ENCODE data around the gene BEST1.

The BEST1 gene

GRCh38 chr11:61928606-61929005 is 21.5 kb upstream of the BEST1 start:
- H3K4me3 ChIP-seq (ENCODE audit: low read depth in 1 of 2, low read length in 2 of 2), result no peak overlapping the region
- no peak overlapping the region for H3K27ac ChIP-seq (ENCODE audit: low read depth, low read length)
- no peaks in the 10 kb centered on the region for H3K36me3 ChIP-seq (ENCODE audit: insufficient read depth, low read length)
- no peaks in the 10 kb centered on the region for H3K9me3 ChIP-seq (ENCODE audit: low read length)
- H3K27me3 ChIP-seq (ENCODE audit: control insufficient read depth in 1 of 2, insufficient read depth in 2 of 2, low read length in 2 of 2), result no peaks in the 10 kb centered on the region
- H3K9ac ChIP-seq (ENCODE audit: low read length), result no peak overlapping the region
- peaks cover 9% of the 10 kb centered on the region for H3K4me1 ChIP-seq (ENCODE audit: insufficient read depth, low read length)

GRCh38 chr11:61930933-61931332 is 19.2 kb upstream of the BEST1 start:
- no peaks in the 10 kb centered on the region for H3K36me3 ChIP-seq (ENCODE audit: insufficient read depth, low read length)

GRCh38 chr11:61935861-61936260 is 14.3 kb upstream of the BEST1 start:
- Histone ChIP-seq H3K9ac (ENCODE audit: low read length) (no peak overlapping the region), H3K4me3 (ENCODE audit: low read depth in 1 of 2, low read length in 2 of 2) (no peak overlapping the region), H3K4me1 (ENCODE audit: insufficient read depth, low read length) (no peaks in the 10 kb centered on the region), H3K27ac (ENCODE audit: low read depth, low read length) (no peak overlapping the region), H3K27me3 (ENCODE audit: control insufficient read depth in 1 of 2, insufficient read depth in 2 of 2, low read length in 2 of 2) (no peaks in the 10 kb centered on the region), H3K36me3 (ENCODE audit: insufficient read depth, low read length) (no peaks in the 10 kb centered on the region), H3K9me3 (ENCODE audit: low read length) (no peaks in the 10 kb centered on the region)

More at GRCh38 chr11:61930933-61931332, 19.2 kb upstream of the BEST1 start:
- no peak overlapping the region for H3K27ac ChIP-seq (ENCODE audit: low read depth, low read length)
- no peak overlapping the region for H3K4me3 ChIP-seq (ENCODE audit: low read depth in 1 of 2, low read length in 2 of 2)
- no peaks in the 10 kb centered on the region for H3K4me1 ChIP-seq (ENCODE audit: insufficient read depth, low read length)
- no peaks in the 10 kb centered on the region for H3K27me3 ChIP-seq (ENCODE audit: control insufficient read depth in 1 of 2, insufficient read depth in 2 of 2, low read length in 2 of 2)
- no peaks in the 10 kb centered on the region for H3K9me3 ChIP-seq (ENCODE audit: low read length)
- H3K9ac ChIP-seq (ENCODE audit: low read length), result no peak overlapping the region

- Histone ChIP-seq H3K9ac (ENCODE audit: low read length) (no peak overlapping the region), H3K36me3 (ENCODE audit: insufficient read depth, low read length) (no peaks in the 10 kb centered on the region), H3K27ac (ENCODE audit: low read depth, low read length) (no peak overlapping the region), H3K9me3 (ENCODE audit: low read length) (no peaks in the 10 kb centered on the region), H3K4me3 (ENCODE audit: low read depth in 1 of 2, low read length in 2 of 2) (no peak overlapping the region), H3K4me1 (ENCODE audit: insufficient read depth, low read length) (no peaks in the 10 kb centered on the region), H3K27me3 (ENCODE audit: control insufficient read depth in 1 of 2, insufficient read depth in 2 of 2, low read length in 2 of 2) (no peaks in the 10 kb centered on the region)
Observed at GRCh38 chr11:61940466-61940865, 9.7 kb upstream of the BEST1 start.

GRCh38 chr11:61945191-61945590 is 5.0 kb upstream of the BEST1 start:
- no peaks in the 10 kb centered on the region for H3K27me3 ChIP-seq (ENCODE audit: control insufficient read depth in 1 of 2, insufficient read depth in 2 of 2, low read length in 2 of 2)
- H3K4me1 ChIP-seq (ENCODE audit: insufficient read depth, low read length), result peaks cover 10% of the 10 kb centered on the region
- H3K9ac ChIP-seq (ENCODE audit: low read length), result no peak overlapping the region
- H3K36me3 ChIP-seq (ENCODE audit: insufficient read depth, low read length), result no peaks in the 10 kb centered on the region
- H3K4me3 ChIP-seq (ENCODE audit: low read depth in 1 of 2, low read length in 2 of 2), result no peak overlapping the region
- H3K9me3 ChIP-seq (ENCODE audit: low read length), result no peaks in the 10 kb centered on the region
- no peak overlapping the region for H3K27ac ChIP-seq (ENCODE audit: low read depth, low read length)

- Histone ChIP-seq H3K9ac (ENCODE audit: low read length) (no peak overlapping the region), H3K4me3 (ENCODE audit: low read depth in 1 of 2, low read length in 2 of 2) (no peak overlapping the region), H3K9me3 (ENCODE audit: low read length) (no peaks in the 10 kb centered on the region), H3K4me1 (ENCODE audit: insufficient read depth, low read length) (peaks cover 10% of the 10 kb centered on the region), H3K27ac (ENCODE audit: low read depth, low read length) (no peak overlapping the region), H3K27me3 (ENCODE audit: control insufficient read depth in 1 of 2, insufficient read depth in 2 of 2, low read length in 2 of 2) (no peaks in the 10 kb centered on the region), H3K36me3 (ENCODE audit: insufficient read depth, low read length) (no peaks in the 10 kb centered on the region)
Observed at GRCh38 chr11:61946894-61947293, 3.3 kb upstream of the BEST1 start.

- Histone ChIP-seq H3K36me3 (ENCODE audit: insufficient read depth, low read length) (no peaks in the 10 kb centered on the region), H3K9me3 (ENCODE audit: low read length) (no peaks in the 10 kb centered on the region), H3K9ac (ENCODE audit: low read length) (no peak overlapping the region), H3K27me3 (ENCODE audit: control insufficient read depth in 1 of 2, insufficient read depth in 2 of 2, low read length in 2 of 2) (no peaks in the 10 kb centered on the region), H3K4me1 (ENCODE audit: insufficient read depth, low read length) (peaks cover 10% of the 10 kb centered on the region), H3K4me3 (ENCODE audit: low read depth in 1 of 2, low read length in 2 of 2) (no peak overlapping the region), H3K27ac (ENCODE audit: low read depth, low read length) (no peak overlapping the region)
Observed at GRCh38 chr11:61947486-61948210, 2.5 kb upstream of the BEST1 start.

GRCh38 chr11:61948505-61948904 is 1.6 kb upstream of the BEST1 start:
- no peak overlapping the region for H3K9ac ChIP-seq (ENCODE audit: low read length)
- H3K36me3 ChIP-seq (ENCODE audit: insufficient read depth, low read length), result no peaks in the 10 kb centered on the region
- no peak overlapping the region for H3K4me3 ChIP-seq (ENCODE audit: low read depth in 1 of 2, low read length in 2 of 2)
- H3K4me1 ChIP-seq (ENCODE audit: insufficient read depth, low read length), result peaks cover 10% of the 10 kb centered on the region
- H3K9me3 ChIP-seq (ENCODE audit: low read length), result no peaks in the 10 kb centered on the region
- no peaks in the 10 kb centered on the region for H3K27me3 ChIP-seq (ENCODE audit: control insufficient read depth in 1 of 2, insufficient read depth in 2 of 2, low read length in 2 of 2)
- no peak overlapping the region for H3K27ac ChIP-seq (ENCODE audit: low read depth, low read length)

GRCh38 chr11:61949169-61950034 is 749 bp upstream of the BEST1 start:
- Histone ChIP-seq H3K27ac (ENCODE audit: low read depth, low read length) (no peak overlapping the region), H3K27me3 (ENCODE audit: control insufficient read depth in 1 of 2, insufficient read depth in 2 of 2, low read length in 2 of 2) (no peaks in the 10 kb centered on the region), H3K9me3 (ENCODE audit: low read length) (no peaks in the 10 kb centered on the region), H3K4me3 (ENCODE audit: low read depth in 1 of 2, low read length in 2 of 2) (no peak overlapping the region), H3K36me3 (ENCODE audit: insufficient read depth, low read length) (no peaks in the 10 kb centered on the region), H3K4me1 (ENCODE audit: insufficient read depth, low read length) (peaks cover 10% of the 10 kb centered on the region), H3K9ac (ENCODE audit: low read length) (no peak overlapping the region)

- H3K9ac ChIP-seq (ENCODE audit: low read length), result no peak overlapping the region
- peaks cover 18% of the 10 kb centered on the region for H3K4me1 ChIP-seq (ENCODE audit: insufficient read depth, low read length)
- no peaks in the 10 kb centered on the region for H3K36me3 ChIP-seq (ENCODE audit: insufficient read depth, low read length)
- no peaks in the 10 kb centered on the region for H3K27me3 ChIP-seq (ENCODE audit: control insufficient read depth in 1 of 2, insufficient read depth in 2 of 2, low read length in 2 of 2)
- no peak overlapping the region for H3K27ac ChIP-seq (ENCODE audit: low read depth, low read length)
- no peak overlapping the region for H3K4me3 ChIP-seq (ENCODE audit: low read depth in 1 of 2, low read length in 2 of 2)
- H3K9me3 ChIP-seq (ENCODE audit: low read length), result no peaks in the 10 kb centered on the region
Observed at GRCh38 chr11:61951484-61952135, 1.5 kb downstream of the BEST1 start.

GRCh38 chr11:61952882-61953281 is 2.7 kb downstream of the BEST1 start:
- Histone ChIP-seq H3K4me1 (ENCODE audit: insufficient read depth, low read length) (peaks cover 13% of the 10 kb centered on the region), H3K27me3 (ENCODE audit: control insufficient read depth in 1 of 2, insufficient read depth in 2 of 2, low read length in 2 of 2) (no peaks in the 10 kb centered on the region), H3K9ac (ENCODE audit: low read length) (no peak overlapping the region), H3K4me3 (ENCODE audit: low read depth in 1 of 2, low read length in 2 of 2) (no peak overlapping the region), H3K9me3 (ENCODE audit: low read length) (no peaks in the 10 kb centered on the region), H3K27ac (ENCODE audit: low read depth, low read length) (no peak overlapping the region), H3K36me3 (ENCODE audit: insufficient read depth, low read length) (peaks cover 5% of the 10 kb centered on the region)

Data from muscle layer of colon (tissue), 2 donors.